SJCRH30 (cell line): Measurements from ENCODE around the gene SEMA6A. TPM values are rescaled to one million over a fixed set of nuclear protein-coding genes. Genes with fewer than 3 reads are reported as not detected.

Experiments used
- DNase-seq, 2 experiments: peaks; one replicate each; pipeline ENCODE4 v3.0.0-alpha.2; 2015 to 2020
- H3K27ac ChIP-seq: fragments of 250-450 bp; sonication (Bioruptor Pico); 2 replicates; pipeline ENCODE4 v1.5.1; 2020; ENCODE audit warnings: mild to moderate bottlenecking, moderate library complexity
- H3K27me3 ChIP-seq: fragments of 250-450 bp; sonication (Bioruptor Pico); 2 replicates; pipeline ENCODE4 v1.5.1; 2020; ENCODE audit warnings: mild to moderate bottlenecking, moderate library complexity
- H3K36me3 ChIP-seq: fragments of 250-450 bp; sonication (Bioruptor Pico); 2 replicates; pipeline ENCODE4 v1.5.1; 2020; ENCODE audit warnings: mild to moderate bottlenecking, moderate library complexity
- H3K4me1 ChIP-seq: fragments of 250-450 bp; sonication (Bioruptor Pico); 2 replicates; pipeline ENCODE4 v1.5.1; 2020; ENCODE audit warnings: mild to moderate bottlenecking, moderate library complexity
- H3K4me3 ChIP-seq: fragments of 250-450 bp; sonication (Bioruptor Pico); 2 replicates; pipeline ENCODE4 v1.5.1; 2020; ENCODE audit warnings: mild to moderate bottlenecking, moderate library complexity
- H3K9me3 ChIP-seq: fragments of 250-450 bp; sonication (Bioruptor Pico); replicated peaks from 2 replicates; pipeline ENCODE4 v1.5.1; 2020; ENCODE audit warnings: mild to moderate bottlenecking, moderate library complexity
- total RNA-seq: library from RNA; depleted of rRNA; stranded (reverse); fragments of >200 nt; shearing (Covaris generic); gene quantifications from 2 replicates; pipeline ENCODE4 v1.2.3, GENCODE V29; 2014

Gene SEMA6A
- total RNA-seq, 1 experiment from 2014 or later: 63.2 TPM

- DNase-seq: no peak
- Histone ChIP-seq H3K4me3 (no peak overlapping the region), H3K27ac (no peak overlapping the region), H3K27me3 (no peaks in the 10 kb centered on the region), H3K4me1 (peaks cover 14% of the 10 kb centered on the region), H3K36me3 (peaks cover 35% of the 10 kb centered on the region), H3K9me3 (no peaks in the 10 kb centered on the region)
Measured at GRCh38 chr5:116567106-116567505, 7.5 kb downstream of the SEMA6A start.

- H3K9me3 ChIP-seq: no peaks in the 10 kb centered on the region
- H3K27ac ChIP-seq: no peak overlapping the region
- no peak overlapping the region for H3K4me3 ChIP-seq
- peaks cover 35% of the 10 kb centered on the region for H3K36me3 ChIP-seq
- DNase-seq: no peak
- H3K4me1 ChIP-seq: peaks cover 13% of the 10 kb centered on the region
- H3K27me3 ChIP-seq: no peaks in the 10 kb centered on the region
Measured at GRCh38 chr5:116566251-116566650, 8.4 kb downstream of the SEMA6A start.

- no peak overlapping the region for H3K27ac ChIP-seq
- H3K27me3 ChIP-seq: no peaks in the 10 kb centered on the region
- no peak for DNase-seq
- no peaks in the 10 kb centered on the region for H3K9me3 ChIP-seq
- 0 out of 2 replicates have a peak, but pooled peaks cover 2% of the 10 kb centered on the region for H3K4me1 ChIP-seq
- no peak overlapping the region for H3K4me3 ChIP-seq
- peaks cover 36% of the 10 kb centered on the region for H3K36me3 ChIP-seq
Measured at GRCh38 chr5:116564756-116565490, 9.7 kb downstream of the SEMA6A start.

DNA sequence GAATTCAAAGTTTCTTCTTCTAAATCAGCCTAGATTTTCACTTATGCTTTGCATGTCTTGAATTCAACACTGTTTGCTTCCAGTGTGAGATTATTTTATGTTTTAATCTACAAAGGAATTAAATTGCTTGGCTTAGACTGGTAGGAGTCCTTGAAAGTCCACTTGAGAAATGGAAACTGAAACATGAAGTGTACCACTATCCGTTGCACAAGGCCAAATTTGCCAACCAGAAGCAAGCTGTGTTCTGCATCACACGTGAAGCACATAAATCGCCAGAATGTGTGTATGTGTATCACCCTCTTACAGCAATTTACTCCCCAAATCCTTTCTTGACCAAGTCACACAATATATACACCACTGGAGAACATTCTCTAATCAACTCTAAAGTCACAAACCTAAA, 10.3 kb downstream of the SEMA6A start:
- Histone ChIP-seq H3K27me3 (no peaks in the 10 kb centered on the region), H3K27ac (no peak overlapping the region), H3K36me3 (peaks cover 35% of the 10 kb centered on the region), H3K9me3 (no peaks in the 10 kb centered on the region), H3K4me3 (no peak overlapping the region), H3K4me1 (0 out of 2 replicates have a peak, but pooled peaks cover 2% of the 10 kb centered on the region)
- no peak for DNase-seq

- Histone ChIP-seq H3K9me3 (no peaks in the 10 kb centered on the region), H3K4me1 (0 out of 2 replicates have a peak, but pooled peaks cover 2% of the 10 kb centered on the region), H3K4me3 (no peak overlapping the region), H3K36me3 (peaks cover 31% of the 10 kb centered on the region), H3K27me3 (no peaks in the 10 kb centered on the region), H3K27ac (no peak overlapping the region)
- no peak for DNase-seq
Measured at GRCh38 chr5:116563736-116564308, 10.8 kb downstream of the SEMA6A start.

GRCh38 chr5:116562669-116563068, 12.0 kb downstream of the SEMA6A start:
- Histone ChIP-seq H3K4me3 (no peak overlapping the region), H3K36me3 (peaks cover 26% of the 10 kb centered on the region), H3K27ac (no peak overlapping the region), H3K4me1 (0 out of 2 replicates have a peak, but pooled peaks cover 2% of the 10 kb centered on the region), H3K9me3 (no peaks in the 10 kb centered on the region), H3K27me3 (no peaks in the 10 kb centered on the region)
- no peak for DNase-seq

GRCh38 chr5:116561658-116562057, 13.0 kb downstream of the SEMA6A start:
- 0 out of 2 replicates have a peak, but pooled peaks cover 2% of the 10 kb centered on the region for H3K4me1 ChIP-seq
- H3K27ac ChIP-seq: no peak overlapping the region
- H3K4me3 ChIP-seq: no peak overlapping the region
- H3K27me3 ChIP-seq: no peaks in the 10 kb centered on the region
- H3K36me3 ChIP-seq: peaks cover 18% of the 10 kb centered on the region
- DNase-seq: no peak
- no peaks in the 10 kb centered on the region for H3K9me3 ChIP-seq

GRCh38 chr5:116559673-116560164, 14.9 kb downstream of the SEMA6A start:
- Histone ChIP-seq H3K4me3 (no peak overlapping the region), H3K9me3 (no peaks in the 10 kb centered on the region), H3K27ac (no peak overlapping the region), H3K27me3 (no peaks in the 10 kb centered on the region), H3K4me1 (peaks cover 3% of the 10 kb centered on the region; the same call in 1 of the 2 replicates), H3K36me3 (0 out of 2 replicates have a peak, but pooled peaks cover 11% of the 10 kb centered on the region)
- no peak for DNase-seq

DNA sequence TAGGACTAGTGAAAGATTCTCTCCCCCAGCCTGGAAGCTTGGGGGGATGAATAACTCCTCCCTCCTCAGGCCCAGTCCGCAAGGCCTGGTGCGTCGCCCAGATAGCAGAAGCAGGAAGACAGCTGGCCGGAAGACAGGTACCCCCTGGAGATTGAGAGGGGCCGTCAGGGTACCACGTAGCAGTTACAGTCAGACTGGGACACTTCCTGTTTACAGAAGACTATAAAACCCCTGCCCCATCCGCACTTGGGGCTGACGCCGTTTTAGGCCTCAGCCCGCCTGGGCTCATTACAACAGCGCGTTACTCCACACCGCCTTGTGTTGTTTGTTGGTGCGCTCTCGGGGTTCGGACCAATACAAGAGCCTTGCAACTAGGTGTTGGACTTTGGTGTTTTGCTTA, 15.4 kb downstream of the SEMA6A start:
- no peaks in the 10 kb centered on the region for H3K9me3 ChIP-seq
- peaks cover 3% of the 10 kb centered on the region; the same call in 1 of the 2 replicates for H3K4me1 ChIP-seq
- no peak overlapping the region for H3K27ac ChIP-seq
- H3K36me3 ChIP-seq: 0 out of 2 replicates have a peak, but pooled peaks cover 7% of the 10 kb centered on the region
- DNase-seq: no peak
- H3K4me3 ChIP-seq: no peak overlapping the region
- H3K27me3 ChIP-seq: no peaks in the 10 kb centered on the region

DNA sequence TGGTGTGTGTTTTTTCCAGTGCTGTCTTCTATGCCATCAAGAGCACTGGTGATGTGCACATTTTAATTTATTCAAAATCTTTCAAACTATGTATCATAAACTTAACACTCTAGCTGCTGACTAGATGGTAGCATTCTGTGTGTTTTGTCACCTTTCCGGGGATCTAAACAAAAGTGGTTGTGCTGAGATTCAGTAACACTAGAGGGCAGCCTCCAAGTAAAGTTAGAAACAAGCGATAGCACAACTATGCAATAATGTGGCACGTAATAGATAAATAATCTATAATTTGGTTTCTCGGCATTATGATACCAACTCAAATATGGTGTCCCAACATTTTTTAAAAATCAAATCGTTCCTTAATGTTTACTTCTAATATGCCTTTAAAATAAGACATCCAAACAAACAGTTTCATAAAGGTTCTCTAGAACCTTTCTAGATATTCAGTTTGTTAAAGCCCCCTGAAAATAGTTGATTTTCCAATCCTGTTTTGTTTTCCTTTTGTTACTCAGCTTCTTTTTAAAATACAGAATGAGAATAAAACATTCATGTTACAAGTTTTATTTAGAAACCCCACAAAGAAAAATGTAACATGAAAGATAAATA, 16.9 kb downstream of the SEMA6A start:
- Histone ChIP-seq H3K27ac (no peak overlapping the region), H3K4me3 (no peak overlapping the region), H3K4me1 (peaks cover 3% of the 10 kb centered on the region; the same call in 1 of the 2 replicates), H3K9me3 (no peaks in the 10 kb centered on the region), H3K36me3 (0 out of 2 replicates have a peak, but pooled peaks cover 7% of the 10 kb centered on the region), H3K27me3 (no peaks in the 10 kb centered on the region)
- peak in 1 of 2 experiments; percentile 52 for DNase-seq

- Histone ChIP-seq H3K27ac (no peak overlapping the region), H3K9me3 (no peaks in the 10 kb centered on the region)
- DNase-seq: no peak
Measured at GRCh38 chr5:116554764-116555163, 19.9 kb downstream of the SEMA6A start.

DNA sequence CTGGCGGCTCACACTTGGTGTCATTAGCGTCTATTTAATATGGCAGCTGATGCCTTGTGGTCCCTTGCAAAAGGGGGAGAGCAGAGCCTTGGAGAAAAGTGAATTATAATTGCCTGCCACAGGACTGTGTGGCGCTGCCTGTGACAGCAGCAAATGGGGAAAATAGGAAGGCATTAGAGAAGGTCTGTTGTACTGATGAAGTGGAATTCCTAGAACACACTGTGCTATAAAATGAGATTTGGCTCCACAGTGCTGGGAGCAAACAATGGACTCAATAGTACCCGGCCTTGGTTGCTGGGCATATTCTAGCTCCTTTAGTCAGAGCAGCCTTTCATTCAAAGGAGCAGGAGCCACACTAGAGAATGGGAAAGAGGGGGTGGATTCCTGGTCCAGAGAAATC, 21.3 kb downstream of the SEMA6A start:
- Histone ChIP-seq H3K4me1 (peaks cover 3% of the 10 kb centered on the region; the same call in 1 of the 2 replicates), H3K9me3 (no peaks in the 10 kb centered on the region), H3K36me3 (0 out of 2 replicates have a peak, but pooled peaks cover 3% of the 10 kb centered on the region), H3K27ac (no peak overlapping the region), H3K27me3 (no peaks in the 10 kb centered on the region), H3K4me3 (no peak overlapping the region)
- no peak for DNase-seq

More at GRCh38 chr5:116554764-116555163, 19.9 kb downstream of the SEMA6A start:
- H3K4me1 ChIP-seq: peaks cover 3% of the 10 kb centered on the region; the same call in 1 of the 2 replicates
- H3K36me3 ChIP-seq: 0 out of 2 replicates have a peak, but pooled peaks cover 3% of the 10 kb centered on the region
- H3K27me3 ChIP-seq: no peaks in the 10 kb centered on the region
- H3K4me3 ChIP-seq: no peak overlapping the region

DNA sequence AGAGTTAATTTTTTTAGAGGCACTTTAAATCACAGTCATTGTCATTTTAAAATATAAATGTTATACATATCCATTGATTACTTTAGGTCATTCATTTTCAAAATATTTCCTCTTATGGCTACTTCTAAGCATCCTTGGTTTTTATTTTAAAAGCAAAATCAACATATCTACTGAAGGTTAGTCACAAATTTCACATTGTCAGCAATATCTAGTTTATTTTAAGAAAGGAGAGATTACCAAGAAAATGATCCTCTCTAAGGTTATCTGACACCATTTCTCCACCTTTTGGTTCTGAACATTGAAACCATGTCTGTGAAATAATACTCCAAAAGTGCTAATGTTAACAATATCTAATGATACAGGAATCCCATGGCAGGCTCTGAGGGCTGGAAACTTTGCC, 24.5 kb downstream of the SEMA6A start:
- no peak overlapping the region for H3K27ac ChIP-seq
- H3K36me3 ChIP-seq: peaks cover 21% of the 10 kb centered on the region
- H3K4me3 ChIP-seq: no peak overlapping the region
- H3K27me3 ChIP-seq: no peaks in the 10 kb centered on the region
- H3K4me1 ChIP-seq: peaks cover 1% of the 10 kb centered on the region; the same call in 1 of the 2 replicates
- H3K9me3 ChIP-seq: peaks cover 14% of the 10 kb centered on the region; the same call in 1 of the 2 replicates
- no peak for DNase-seq

- H3K4me1 ChIP-seq: peaks cover 5% of the 10 kb centered on the region; the same call in 1 of the 2 replicates
- H3K27ac ChIP-seq: no peak overlapping the region
- no peaks in the 10 kb centered on the region for H3K27me3 ChIP-seq
- H3K36me3 ChIP-seq: peaks cover 24% of the 10 kb centered on the region
- DNase-seq: no peak
- H3K4me3 ChIP-seq: no peak overlapping the region
- peaks cover 15% of the 10 kb centered on the region; the same call in 1 of the 2 replicates for H3K9me3 ChIP-seq
Measured at GRCh38 chr5:116546743-116547124, 27.9 kb downstream of the SEMA6A start.
